HG03095 (cell line): ENCODE results near the gene CHD5.

Experiments
- ATAC-seq: cut with Tn5 transposase; IDR thresholded peaks from one replicate; pipeline ENCODE4 v1.9.1; 2021; ENCODE audit warnings: moderate library complexity; ENCODE audit not compliant: unreplicated experiment

Gene CHD5

GRCh38 chr1:6157132-6157527, 23.0 kb downstream of the CHD5 start:
- no peak for ATAC-seq

- no peak for ATAC-seq
Measured at GRCh38 chr1:6154525-6155319, 25.4 kb downstream of the CHD5 start.

- no peak for ATAC-seq
Measured at GRCh38 chr1:6152882-6153281, 27.2 kb downstream of the CHD5 start.

GRCh38 chr1:6152181-6152580, 27.9 kb downstream of the CHD5 start:
- ATAC-seq = no peak

DNA sequence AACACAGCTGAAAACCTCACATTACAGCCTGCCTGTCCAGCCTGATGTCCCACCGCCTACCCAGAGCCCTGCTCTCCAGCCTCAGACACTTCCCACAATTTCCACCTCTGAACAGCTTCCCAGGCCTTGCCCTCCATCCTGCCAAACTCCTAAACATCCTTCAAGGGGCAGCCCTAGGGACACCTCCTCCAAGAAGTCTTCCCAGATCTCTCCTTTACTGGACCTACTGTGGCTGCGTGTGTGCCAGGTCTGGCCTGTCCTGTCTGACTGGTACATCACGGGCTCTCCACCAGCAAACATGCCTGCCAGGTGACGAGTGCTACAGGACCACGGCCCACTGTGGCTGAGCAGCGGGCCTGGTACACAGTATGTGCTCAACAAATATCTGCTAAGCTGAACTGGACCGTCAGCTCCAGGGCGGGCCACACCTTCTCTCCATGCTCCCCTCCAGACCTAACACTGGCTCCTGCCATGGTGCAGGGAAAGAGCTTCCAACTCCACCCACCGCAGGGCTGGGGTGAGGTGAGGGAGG, 28.8 kb downstream of the CHD5 start:
- no peak for ATAC-seq

DNA sequence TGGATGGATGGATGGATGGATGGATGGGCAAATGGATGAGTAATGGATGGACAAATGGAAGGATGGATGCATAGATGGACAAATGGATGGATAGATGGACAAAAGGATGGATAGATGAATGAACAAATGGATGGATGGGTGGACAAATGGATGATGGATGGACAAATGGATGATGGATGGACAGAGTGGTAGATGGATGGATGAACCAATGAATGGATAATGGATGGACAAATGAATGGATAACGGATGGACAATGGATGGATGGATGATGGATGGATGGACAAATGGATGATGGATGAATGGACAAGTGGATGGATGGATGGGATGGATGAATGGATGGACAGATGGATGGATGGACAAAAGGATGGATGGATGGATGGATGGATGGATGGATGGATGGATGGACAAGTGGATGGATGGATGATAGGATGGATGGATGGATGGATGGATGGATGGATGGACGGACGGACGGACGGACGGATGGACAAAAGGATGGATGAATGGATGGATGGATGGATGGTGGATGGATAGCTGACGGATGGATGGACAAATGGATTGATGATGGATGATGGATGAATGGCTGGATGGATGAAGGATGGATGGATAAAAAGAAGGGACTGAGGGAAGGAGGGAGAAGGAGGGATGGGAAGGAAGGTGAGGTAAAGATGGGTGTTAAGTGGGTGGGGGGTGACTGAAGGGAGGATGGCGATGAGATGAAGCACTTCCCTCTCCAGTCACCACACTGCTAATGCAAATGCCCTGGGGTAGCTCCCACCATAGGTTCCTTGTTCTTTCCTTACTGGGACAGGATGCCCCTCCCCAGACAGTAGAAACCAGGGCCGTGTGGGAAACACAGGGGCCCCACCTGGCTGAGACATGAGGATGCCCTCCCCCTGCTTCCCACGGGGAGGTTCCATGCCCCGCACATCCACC, 29.8 kb downstream of the CHD5 start:
- ATAC-seq = no peak

- no peak for ATAC-seq
Measured at GRCh38 chr1:6149597-6149996, 30.5 kb downstream of the CHD5 start.

DNA sequence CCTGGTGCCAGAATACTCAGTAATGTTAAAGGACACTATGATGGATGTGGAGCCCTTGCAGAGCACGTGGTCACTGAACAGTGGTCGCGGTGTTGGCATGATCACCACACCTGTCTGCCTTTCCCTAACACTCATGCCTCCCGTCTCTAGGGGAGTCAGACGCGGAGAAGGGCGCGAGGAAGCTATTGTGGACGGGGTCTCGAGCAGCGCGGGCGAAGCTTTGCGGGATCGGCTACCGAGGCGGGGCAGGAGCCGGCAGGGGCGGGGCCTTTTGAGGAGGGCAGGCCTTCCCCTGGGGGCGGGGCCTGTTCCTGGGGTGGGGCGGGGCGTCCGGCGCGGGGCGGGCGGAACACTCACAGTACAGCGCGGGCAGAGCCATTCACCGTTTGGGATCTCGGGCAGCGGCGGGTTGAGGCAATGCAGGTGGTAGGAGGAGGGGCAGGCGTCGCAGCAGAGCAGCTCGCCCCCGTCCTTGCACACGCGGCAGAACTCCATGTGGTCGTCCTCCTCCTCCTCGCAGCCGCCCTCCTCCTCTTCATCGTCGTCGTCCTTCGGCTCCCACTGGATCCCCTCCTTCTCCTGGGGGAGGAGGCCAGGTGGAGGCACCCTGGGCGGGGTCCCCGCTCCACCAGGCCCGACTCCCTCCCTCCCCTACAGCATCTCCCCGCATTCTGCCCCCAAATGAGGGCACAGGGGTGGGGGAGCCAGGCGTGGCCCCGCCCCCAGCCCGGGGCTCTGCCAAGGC, 31.5 kb downstream of the CHD5 start:
- no peak for ATAC-seq

GRCh38 chr1:6145864-6146410, 34.2 kb downstream of the CHD5 start:
- no peak for ATAC-seq

DNA sequence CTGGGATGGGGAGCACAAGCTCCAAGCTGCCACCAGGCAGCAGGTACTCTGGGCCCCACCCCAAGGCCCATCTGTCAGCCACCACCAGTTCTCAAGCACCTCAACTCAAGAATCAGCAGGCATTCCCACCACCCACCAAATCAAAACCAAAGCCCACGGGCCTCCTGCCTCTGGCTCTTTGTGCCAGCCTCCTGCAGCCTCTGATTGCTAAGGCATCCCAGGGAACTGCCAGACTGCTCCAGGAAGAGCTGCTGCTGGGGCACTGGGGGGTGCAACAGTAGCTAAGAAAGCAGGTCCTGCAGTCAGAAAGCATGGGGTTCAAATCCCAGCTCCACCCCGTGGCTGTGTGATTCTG, 34.7 kb downstream of the CHD5 start:
- ATAC-seq = no peak

- no peak for ATAC-seq
Measured at GRCh38 chr1:6144647-6145395, 35.3 kb downstream of the CHD5 start.

- no peak for ATAC-seq
Measured at GRCh38 chr1:6144175-6144574, 35.9 kb downstream of the CHD5 start.

- no peak for ATAC-seq
Measured at GRCh38 chr1:6143395-6143794, 36.7 kb downstream of the CHD5 start.

DNA sequence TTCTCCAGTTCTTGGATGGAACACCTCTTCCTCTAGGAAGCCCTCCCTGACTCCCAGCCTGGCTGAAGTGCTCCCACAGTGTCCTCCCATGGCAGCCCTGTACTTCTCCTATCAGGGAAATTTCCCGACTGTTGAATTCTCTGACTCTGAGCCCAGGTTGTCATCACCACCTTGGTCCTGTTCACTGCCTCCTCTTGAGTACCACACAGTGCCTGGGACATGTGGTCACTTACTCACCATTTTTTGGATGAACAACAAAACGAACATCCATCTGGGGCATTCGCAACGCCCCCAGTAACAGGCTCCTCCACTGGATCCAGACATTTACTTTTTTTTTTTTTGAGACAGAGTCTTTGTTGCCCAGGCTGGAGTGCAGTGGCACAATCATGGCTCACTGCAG, 37.4 kb downstream of the CHD5 start:
- ATAC-seq = no peak

DNA sequence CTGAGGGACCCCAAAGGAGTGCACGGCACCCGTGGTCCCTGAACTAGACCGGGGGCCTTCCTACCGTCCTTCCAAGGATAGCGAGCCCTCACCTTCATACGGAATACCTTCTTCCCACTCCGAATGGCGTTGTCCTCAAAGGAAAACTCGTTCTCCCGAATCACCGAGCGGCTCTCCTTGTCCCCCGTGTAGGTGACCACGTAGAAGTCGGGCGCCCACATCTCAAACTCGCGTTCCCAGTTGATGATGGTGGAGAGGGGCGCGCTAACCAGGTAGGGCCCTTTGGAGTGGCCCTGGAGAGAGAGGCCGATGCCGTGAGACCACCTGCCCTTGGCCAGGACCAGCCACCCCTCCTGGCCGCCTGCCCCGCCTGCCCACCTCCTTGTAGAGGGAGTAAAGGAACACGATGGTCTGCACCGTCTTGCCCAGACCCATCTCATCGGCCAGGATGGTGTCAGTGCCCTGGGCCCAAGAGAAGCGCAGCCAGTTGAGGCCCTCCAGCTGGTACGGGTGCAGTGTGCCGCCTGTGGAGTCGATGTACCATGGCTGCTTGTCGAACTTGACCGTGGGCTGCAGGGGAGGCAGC, 38.0 kb downstream of the CHD5 start:
- ATAC-seq = no peak

GRCh38 chr1:6141592-6141991, 38.5 kb downstream of the CHD5 start:
- ATAC-seq = no peak

GRCh38 chr1:6140413-6140812, 39.7 kb downstream of the CHD5 start:
- ATAC-seq = no peak

- no peak for ATAC-seq
Measured at GRCh38 chr1:6137758-6138157, 42.4 kb downstream of the CHD5 start.

- no peak for ATAC-seq
Measured at GRCh38 chr1:6136516-6137220, 43.5 kb downstream of the CHD5 start.
